Natural killer cell (primary cell): ENCODE data around the gene ZNF746. TPM values are rescaled to one million over a fixed set of nuclear protein-coding genes. Genes with fewer than 3 reads are reported as not detected.

Experiments used
- ATAC-seq, 3 donors: fragments of 150-1000 bp in 2 of 3; fragments of 200-7000 bp in 1 of 3; cut with Tn5 transposase; 1 replicate in 1 of 3; 2 replicates in 2 of 3; pipeline ENCODE4 v1.10.0; 2021; ENCODE audit warnings: mild to moderate bottlenecking in 2 of 3, moderate library complexity in 2 of 3
- DNase-seq, 2 donors: peaks; one replicate each; pipeline versions ENCODE4 v3.0.0 to v3.0.0-alpha.2; 2013 to 2021; ENCODE audit warnings: mixed read lengths in 1 of 2
- H3K27ac ChIP-seq: one replicate; pipeline ENCODE4 v1.5.1; 2013; ENCODE audit warnings: mild to moderate bottlenecking, low read length
- H3K27me3 ChIP-seq: one replicate; pipeline ENCODE4 v1.6.1; 2013; ENCODE audit warnings: low read length; ENCODE audit not compliant: control insufficient read depth, insufficient read depth
- H3K36me3 ChIP-seq: one replicate; pipeline ENCODE4 v1.6.1; 2013; ENCODE audit warnings: low read length; ENCODE audit not compliant: control insufficient read depth, insufficient read depth
- H3K4me1 ChIP-seq: one replicate; pipeline ENCODE4 v1.6.1; 2013; ENCODE audit warnings: low read length; ENCODE audit not compliant: control insufficient read depth, insufficient read depth
- H3K4me3 ChIP-seq: one replicate; pipeline ENCODE4 v1.5.1; 2013; ENCODE audit warnings: low read length
- H3K9me3 ChIP-seq: one replicate; pipeline ENCODE4 v1.6.1; 2013; ENCODE audit warnings: low read length; ENCODE audit not compliant: control insufficient read depth, insufficient read depth
- H3K27ac Mint-ChIP-seq, 2 donors: one replicate each; pipeline ENCODE4 v1.8.0; 2022; ENCODE audit warnings: mild to moderate bottlenecking in 2 of 2, mixed read lengths in 2 of 2, moderate library complexity in 1 of 2
- H3K27me3 Mint-ChIP-seq, 2 donors: one replicate each; pipeline ENCODE4 v1.8.0; 2022; ENCODE audit warnings: low read depth in 2 of 2, mixed read lengths in 2 of 2
- H3K36me3 Mint-ChIP-seq: one replicate; pipeline ENCODE4 v1.8.0; 2022; ENCODE audit warnings: mixed read lengths
- H3K4me1 Mint-ChIP-seq, 2 donors: one replicate each; pipeline ENCODE4 v1.8.0; 2022; ENCODE audit warnings: mixed read lengths in 2 of 2
- H3K4me3 Mint-ChIP-seq: one replicate; pipeline ENCODE4 v1.8.0; 2022; ENCODE audit warnings: mild to moderate bottlenecking, moderate library complexity, mixed read lengths
- H3K9me3 Mint-ChIP-seq, 2 donors: one replicate each; pipeline ENCODE4 v1.8.0; 2022; ENCODE audit warnings: mixed read lengths in 2 of 2
- WGBS: methylation state at CpG from one replicate; pipeline ENCODE4 v1.1.7; 2013; ENCODE audit warnings: missing lambda C conversion rate; ENCODE audit not compliant: insufficient coverage; 5-methylcytosine and 5-hydroxymethylcytosine counted together
- intact Hi-C: fragments of 100-400 bp; cut with micrococcal nuclease; formaldehyde crosslinking; loops from one replicate; pipeline ENCODE4 v1.14.2; 2022
- total RNA-seq, 4 donors: library from RNA; stranded (reverse); fragments of 120-200 nt in 1 of 4; gene quantifications; one replicate each; pipeline versions ENCODE4 v1.2.3 to v1.2.4, GENCODE V29; 2013 to 2022
- TF ChIP-seq, protein P1 (sequence below): fragments of 200-600 bp; IDR thresholded peaks from one replicate; pipeline ENCODE4 v1.8.0; 2022; ENCODE audit warnings: antibody characterized with exemption

The ZNF746 gene
- total RNA-seq, 3 donors from 2014 or later (not counting 1 experiment from before 2014, with no cell fraction given) = 41.4 to 48.6 (median 47.3) TPM

- Mint-ChIP-seq H3K27me3 (peaks cover 3 to 6% of the 10 kb centered on the region in 2 donors), H3K9me3 (peaks cover 7 to 19% of the 10 kb centered on the region in 2 donors), H3K4me1 (no peaks in the 10 kb centered on the region), H3K4me3 (no peak overlapping the region), H3K27ac (no peak overlapping the region), H3K36me3 (peaks cover 16% of the 10 kb centered on the region)
- WGBS = 87% methylated on average over 2 of the region's 3 CpGs
- DNase-seq (no peak), ATAC-seq (no peak)
- H3K9me3 ChIP-seq = peaks cover 30% of the 10 kb centered on the region
- H3K36me3 ChIP-seq = no peaks in the 10 kb centered on the region
- H3K27ac ChIP-seq = no peak overlapping the region
- no peak overlapping the region for H3K4me3 ChIP-seq
- intact Hi-C loops = no loop called here
- no peaks in the 10 kb centered on the region for H3K27me3 ChIP-seq
- no peaks in the 10 kb centered on the region for H3K4me1 ChIP-seq
- TF ChIP-seq, protein P1, sequence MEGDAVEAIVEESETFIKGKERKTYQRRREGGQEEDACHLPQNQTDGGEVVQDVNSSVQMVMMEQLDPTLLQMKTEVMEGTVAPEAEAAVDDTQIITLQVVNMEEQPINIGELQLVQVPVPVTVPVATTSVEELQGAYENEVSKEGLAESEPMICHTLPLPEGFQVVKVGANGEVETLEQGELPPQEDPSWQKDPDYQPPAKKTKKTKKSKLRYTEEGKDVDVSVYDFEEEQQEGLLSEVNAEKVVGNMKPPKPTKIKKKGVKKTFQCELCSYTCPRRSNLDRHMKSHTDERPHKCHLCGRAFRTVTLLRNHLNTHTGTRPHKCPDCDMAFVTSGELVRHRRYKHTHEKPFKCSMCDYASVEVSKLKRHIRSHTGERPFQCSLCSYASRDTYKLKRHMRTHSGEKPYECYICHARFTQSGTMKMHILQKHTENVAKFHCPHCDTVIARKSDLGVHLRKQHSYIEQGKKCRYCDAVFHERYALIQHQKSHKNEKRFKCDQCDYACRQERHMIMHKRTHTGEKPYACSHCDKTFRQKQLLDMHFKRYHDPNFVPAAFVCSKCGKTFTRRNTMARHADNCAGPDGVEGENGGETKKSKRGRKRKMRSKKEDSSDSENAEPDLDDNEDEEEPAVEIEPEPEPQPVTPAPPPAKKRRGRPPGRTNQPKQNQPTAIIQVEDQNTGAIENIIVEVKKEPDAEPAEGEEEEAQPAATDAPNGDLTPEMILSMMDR = no peak
Observed at GRCh38 chr7:149525280-149525679, 27.7 kb upstream of the ZNF746 start.

DNA sequence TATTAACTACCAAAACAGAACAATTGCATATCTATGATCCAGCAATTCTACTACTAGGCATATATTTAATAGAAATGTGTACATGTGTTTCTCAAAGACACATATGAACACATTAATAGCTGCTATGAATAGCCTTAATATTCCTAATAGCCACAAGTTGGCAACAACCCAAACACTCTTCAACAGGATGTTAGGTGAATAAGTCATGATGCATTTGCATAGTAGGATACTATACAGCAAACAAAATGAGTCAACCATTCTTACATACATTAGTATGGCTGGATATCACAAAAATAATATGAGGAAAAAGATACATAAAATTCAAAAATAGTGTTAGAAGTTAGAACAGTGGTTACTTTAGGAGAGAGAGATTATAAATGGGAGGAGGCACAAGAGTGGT lies 26.8 kb upstream of the ZNF746 start:
- no peak overlapping the region for H3K27ac ChIP-seq

DNA sequence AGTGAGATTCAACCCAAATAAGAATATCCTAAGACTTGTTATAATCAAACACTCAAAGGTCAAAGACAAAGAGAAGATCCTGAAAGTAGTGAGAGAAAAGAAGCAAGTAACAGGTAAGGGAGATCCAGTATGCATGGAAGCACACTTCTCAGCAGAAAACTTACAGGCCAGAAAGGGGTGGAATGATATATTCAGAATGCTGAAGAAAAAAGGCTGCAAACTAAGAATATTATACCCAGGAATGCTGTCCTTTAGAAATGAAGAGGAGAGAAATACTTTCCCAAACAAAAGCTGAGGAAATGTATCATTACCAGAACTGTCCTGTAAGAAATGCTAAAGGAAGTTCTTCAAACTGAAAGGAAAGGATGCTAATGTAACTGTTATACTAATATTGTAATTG lies 12.6 kb upstream of the ZNF746 start:
- Mint-ChIP-seq H3K4me3 (no peak overlapping the region), H3K27ac (no peak overlapping the region), H3K4me1 (no peaks in the 10 kb centered on the region), H3K36me3 (peaks cover 35% of the 10 kb centered on the region), H3K27me3 (peaks cover 6 to 21% of the 10 kb centered on the region in 2 donors), H3K9me3 (peaks cover 10 to 22% of the 10 kb centered on the region in 2 donors)
- Histone ChIP-seq H3K27me3 (no peaks in the 10 kb centered on the region), H3K9me3 (peaks cover 19% of the 10 kb centered on the region), H3K4me1 (no peaks in the 10 kb centered on the region), H3K36me3 (no peaks in the 10 kb centered on the region), H3K4me3 (no peak overlapping the region), H3K27ac (no peak overlapping the region)
- ATAC-seq (no peak), DNase-seq (no peak)
- intact Hi-C loops = no loop called here
- TF ChIP-seq, protein P1 = no peak

More for the DNA sequence above, 26.8 kb upstream of the ZNF746 start:
- TF ChIP-seq, protein P1 = no peak
- DNase-seq (no peak), ATAC-seq (no peak)
- intact Hi-C loops = no loop called here
- Histone ChIP-seq H3K36me3 (no peaks in the 10 kb centered on the region), H3K4me3 (no peak overlapping the region), H3K4me1 (no peaks in the 10 kb centered on the region), H3K27me3 (no peaks in the 10 kb centered on the region), H3K9me3 (peaks cover 21% of the 10 kb centered on the region)
- H3K27me3 Mint-ChIP-seq = peaks cover 10 to 13% of the 10 kb centered on the region in 2 donors
- no peaks in the 10 kb centered on the region for H3K4me1 Mint-ChIP-seq
- peaks cover 25% of the 10 kb centered on the region for H3K36me3 Mint-ChIP-seq
- no peak overlapping the region for H3K27ac Mint-ChIP-seq
- peaks cover 7 to 20% of the 10 kb centered on the region in 2 donors for H3K9me3 Mint-ChIP-seq
- H3K4me3 Mint-ChIP-seq = no peak overlapping the region

- Histone ChIP-seq H3K36me3 (no peaks in the 10 kb centered on the region), H3K4me3 (no peak overlapping the region), H3K27ac (no peak overlapping the region), H3K4me1 (no peaks in the 10 kb centered on the region), H3K9me3 (peaks cover 19% of the 10 kb centered on the region), H3K27me3 (no peaks in the 10 kb centered on the region)
- no peak overlapping the region for H3K27ac Mint-ChIP-seq
- DNase-seq (no peak), ATAC-seq (no peak)
- TF ChIP-seq, protein P1 = no peak
- H3K27me3 Mint-ChIP-seq = peaks cover 4 to 23% of the 10 kb centered on the region in 2 donors
- H3K36me3 Mint-ChIP-seq = peaks cover 35% of the 10 kb centered on the region
- no peak overlapping the region for H3K4me3 Mint-ChIP-seq
- intact Hi-C loops = no loop called here
- H3K9me3 Mint-ChIP-seq = peaks cover 13 to 21% of the 10 kb centered on the region in 2 donors
- no peaks in the 10 kb centered on the region for H3K4me1 Mint-ChIP-seq
Observed at GRCh38 chr7:149509774-149510173, 12.2 kb upstream of the ZNF746 start.
